Activated CD4-positive, alpha-beta T cell treated with anti-CD3 and anti-CD28 coated beads for 36 hours (primary cell): Measurements from ENCODE around the gene SPSB4. TPM values are rescaled to one million over a fixed set of nuclear protein-coding genes. Genes with fewer than 3 reads are reported as not detected.

Source experiments
- ATAC-seq: fragments of 200-7000 bp; cut with Tn5 transposase; one replicate; pipeline ENCODE4 v1.10.0; 2021; ENCODE audit warnings: mild to moderate bottlenecking, moderate library complexity
- CTCF ChIA-PET: fragments of 350-600 bp; sonication (Branson Sonifier 250); formaldehyde crosslinking; loops from one replicate; lab custom pipeline; 2021; ENCODE audit warnings: antibody characterized with exemption; lab: Charles Lee
- POLR2A ChIA-PET: fragments of 350-600 bp; sonication (Branson Sonifier 250); formaldehyde crosslinking; loops from one replicate; lab custom pipeline; 2021; ENCODE audit warnings: antibody characterized with exemption, inconsistent platforms; lab: Charles Lee
- DNase-seq: peaks from one replicate; pipeline ENCODE4 v3.0.0-alpha.2; 2020
- H3K27ac Mint-ChIP-seq: one replicate; pipeline ENCODE4 v1.8.0; 2021; ENCODE audit warnings: mixed read lengths
- H3K27me3 Mint-ChIP-seq: one replicate; pipeline ENCODE4 v1.8.0; 2021; ENCODE audit warnings: mixed read lengths
- H3K36me3 Mint-ChIP-seq: one replicate; pipeline ENCODE4 v1.8.0; 2021; ENCODE audit warnings: low read depth, mixed read lengths
- H3K4me1 Mint-ChIP-seq: one replicate; pipeline ENCODE4 v1.8.0; 2021; ENCODE audit warnings: mixed read lengths
- H3K4me3 Mint-ChIP-seq: one replicate; pipeline ENCODE4 v1.8.0; 2021; ENCODE audit warnings: mild to moderate bottlenecking, moderate library complexity, mixed read lengths
- H3K9me3 Mint-ChIP-seq: one replicate; pipeline ENCODE4 v1.8.0; 2021; ENCODE audit warnings: low read depth, mixed read lengths
- intact Hi-C, 2 experiments: fragments of 100-400 bp; cut with DNase I in 1 of 2; cut with micrococcal nuclease in 1 of 2; formaldehyde crosslinking; loops; one replicate each; pipeline versions ENCODE4 v1.14.2 to v1.15.1; 2022 to 2024; cut with DNase I, micrococcal nuclease
- total RNA-seq, 2 experiments: library from RNA; stranded (reverse); gene quantifications; one replicate each; pipeline ENCODE4 v1.2.3, GENCODE V29; 2021

Gene SPSB4
- total RNA-seq, 2 experiments from 2014 or later = not detected

GRCh38 chr3:141089339-141090152 is 38.4 kb downstream of the SPSB4 start:
- Mint-ChIP-seq H3K9me3 (no peaks in the 10 kb centered on the region), H3K4me3 (no peak overlapping the region), H3K27ac (no peak overlapping the region), H3K27me3 (no peaks in the 10 kb centered on the region), H3K4me1 (no peaks in the 10 kb centered on the region), H3K36me3 (no peaks in the 10 kb centered on the region)
- ATAC-seq (no peak), DNase-seq (no peak)
- ChIA-PET POLR2A (no interaction called here), CTCF (interaction anchor here (1.1 kb wide), 1 partner anchor 16 kb away, joined by 4 read pairs; no protein-coding TSS in a partner anchor)
- intact Hi-C loops = no loop called here

GRCh38 chr3:141091426-141091825 is 40.3 kb downstream of the SPSB4 start:
- Mint-ChIP-seq H3K4me3 (no peak overlapping the region), H3K4me1 (no peaks in the 10 kb centered on the region)

GRCh38 chr3:141092663-141093062 is 41.5 kb downstream of the SPSB4 start:
- Mint-ChIP-seq H3K4me1 (no peaks in the 10 kb centered on the region), H3K27me3 (no peaks in the 10 kb centered on the region), H3K4me3 (no peak overlapping the region), H3K36me3 (no peaks in the 10 kb centered on the region), H3K27ac (no peak overlapping the region), H3K9me3 (no peaks in the 10 kb centered on the region)
- intact Hi-C loops = no loop called here
- POLR2A ChIA-PET = no interaction called here
- CTCF ChIA-PET = interaction anchor here (0.8 to 0.9 kb wide), 2 partner anchors 9 to 94 kb away, joined by 3 to 4 read pairs; no protein-coding TSS in a partner anchor
- ATAC-seq = no peak
- DNase-seq = no peak

More at GRCh38 chr3:141091426-141091825, 40.3 kb downstream of the SPSB4 start:
- DNase-seq (no peak), ATAC-seq (no peak)
- ChIA-PET POLR2A (no interaction called here), CTCF (interaction anchor here (0.9 kb wide), 1 partner anchor 10 kb away, joined by 4 read pairs; no protein-coding TSS in a partner anchor)
- H3K27me3 Mint-ChIP-seq = no peaks in the 10 kb centered on the region
- H3K27ac Mint-ChIP-seq = no peak overlapping the region
- no peaks in the 10 kb centered on the region for H3K36me3 Mint-ChIP-seq
- no peaks in the 10 kb centered on the region for H3K9me3 Mint-ChIP-seq
- intact Hi-C loops = no loop called here

- Mint-ChIP-seq H3K27me3 (no peaks in the 10 kb centered on the region), H3K36me3 (no peaks in the 10 kb centered on the region), H3K27ac (no peak overlapping the region), H3K4me1 (no peaks in the 10 kb centered on the region), H3K4me3 (no peak overlapping the region), H3K9me3 (no peaks in the 10 kb centered on the region)
- CTCF ChIA-PET = interaction anchor here (0.7 to 2.2 kb wide), 2 partner anchors 9 to 19 kb away, joined by 3 to 6 read pairs; no protein-coding TSS in a partner anchor
- no peak for DNase-seq
- no peak for ATAC-seq
- intact Hi-C loops = no loop called here
- POLR2A ChIA-PET = no interaction called here
Observed at GRCh38 chr3:141093397-141093796, 42.2 kb downstream of the SPSB4 start.

GRCh38 chr3:141093971-141094684 is 43.0 kb downstream of the SPSB4 start:
- intact Hi-C loops = no loop called here
- no peak overlapping the region for H3K27ac Mint-ChIP-seq
- H3K9me3 Mint-ChIP-seq = no peaks in the 10 kb centered on the region
- ChIA-PET CTCF (interaction anchor here (0.7 to 2.2 kb wide), 3 partner anchors 10 to 46 kb away, joined by 3 to 6 read pairs (median 5); no protein-coding TSS in a partner anchor), POLR2A (interaction anchor here (0.7 kb wide), 1 partner anchor 16 kb away, joined by 3 read pairs; no protein-coding TSS in a partner anchor)
- no peak overlapping the region for H3K4me3 Mint-ChIP-seq
- no peak for ATAC-seq
- H3K36me3 Mint-ChIP-seq = no peaks in the 10 kb centered on the region
- no peaks in the 10 kb centered on the region for H3K27me3 Mint-ChIP-seq
- no peak for DNase-seq
- H3K4me1 Mint-ChIP-seq = no peaks in the 10 kb centered on the region

- Mint-ChIP-seq H3K9me3 (no peaks in the 10 kb centered on the region), H3K27me3 (peaks cover under 1% of the 10 kb centered on the region), H3K36me3 (no peaks in the 10 kb centered on the region), H3K4me1 (no peaks in the 10 kb centered on the region), H3K4me3 (no peak overlapping the region), H3K27ac (no peak overlapping the region)
- no peak for DNase-seq
- ATAC-seq = no peak
- intact Hi-C loops = no loop called here
- ChIA-PET POLR2A (interaction anchor here (0.7 kb wide), 1 partner anchor 15 kb away, joined by 3 read pairs; no protein-coding TSS in a partner anchor), CTCF (interaction anchor here (0.7 to 2.2 kb wide), 3 partner anchors 20 to 52 kb away, joined by 3 to 6 read pairs (median 5); no protein-coding TSS in a partner anchor)
Observed at GRCh38 chr3:141094790-141095545, 43.8 kb downstream of the SPSB4 start.

- ChIA-PET CTCF (interaction anchor here (1.0 kb wide), 1 partner anchor 53 kb away, joined by 3 read pairs; no protein-coding TSS in a partner anchor), POLR2A (interaction anchor here (0.6 kb wide), 1 partner anchor 102 kb away, joined by 4 read pairs; no protein-coding TSS in a partner anchor)
- no peak overlapping the region for H3K27ac Mint-ChIP-seq
- intact Hi-C loops = no loop called here
- peaks cover 3% of the 10 kb centered on the region for H3K27me3 Mint-ChIP-seq
- no peak overlapping the region for H3K4me3 Mint-ChIP-seq
- ATAC-seq (no peak), DNase-seq (no peak)
- no peaks in the 10 kb centered on the region for H3K9me3 Mint-ChIP-seq
- no peaks in the 10 kb centered on the region for H3K4me1 Mint-ChIP-seq
- no peaks in the 10 kb centered on the region for H3K36me3 Mint-ChIP-seq
Observed at GRCh38 chr3:141095546-141095937, 44.4 kb downstream of the SPSB4 start.

- H3K4me1 Mint-ChIP-seq = no peaks in the 10 kb centered on the region
- intact Hi-C loops = no loop called here
Observed at GRCh38 chr3:141096164-141096563, 45.0 kb downstream of the SPSB4 start.

GRCh38 chr3:141096981-141097380 is 45.8 kb downstream of the SPSB4 start:
- Mint-ChIP-seq H3K4me1 (no peaks in the 10 kb centered on the region), H3K27ac (no peak overlapping the region), H3K4me3 (no peak overlapping the region), H3K9me3 (no peaks in the 10 kb centered on the region), H3K27me3 (peaks cover 3% of the 10 kb centered on the region), H3K36me3 (no peaks in the 10 kb centered on the region)
- DNase-seq (no peak), ATAC-seq (no peak)
- ChIA-PET CTCF (interaction anchor here (2.0 kb wide), 1 partner anchor 97 kb away, joined by 5 read pairs; no protein-coding TSS in a partner anchor), POLR2A (no interaction called here)
- intact Hi-C loops = no loop called here

More at GRCh38 chr3:141096164-141096563, 45.0 kb downstream of the SPSB4 start:
- H3K4me3 Mint-ChIP-seq = no peak overlapping the region
- no peaks in the 10 kb centered on the region for H3K36me3 Mint-ChIP-seq
- POLR2A ChIA-PET = interaction anchor here (0.6 kb wide), 1 partner anchor 101 kb away, joined by 4 read pairs; no protein-coding TSS in a partner anchor
- H3K27me3 Mint-ChIP-seq = peaks cover 3% of the 10 kb centered on the region
- no peak for DNase-seq
- CTCF ChIA-PET = interaction anchor here (1.0 to 2.0 kb wide), 2 partner anchors 96 kb away, joined by 4 to 5 read pairs; no protein-coding TSS in a partner anchor
- no peak for ATAC-seq
- H3K27ac Mint-ChIP-seq = no peak overlapping the region
- no peaks in the 10 kb centered on the region for H3K9me3 Mint-ChIP-seq

GRCh38 chr3:141100112-141100511 is 49.0 kb downstream of the SPSB4 start:
- no peak for ATAC-seq
- DNase-seq = no peak
- Mint-ChIP-seq H3K36me3 (no peaks in the 10 kb centered on the region), H3K27ac (no peak overlapping the region), H3K4me1 (no peaks in the 10 kb centered on the region), H3K27me3 (peaks cover 3% of the 10 kb centered on the region), H3K4me3 (no peak overlapping the region), H3K9me3 (no peaks in the 10 kb centered on the region)
- intact Hi-C loops = no loop called here
- CTCF ChIA-PET = interaction anchor here (1.1 kb wide), 1 partner anchor 100 kb away, joined by 4 read pairs; no protein-coding TSS in a partner anchor
- POLR2A ChIA-PET = no interaction called here
